HG02610 (cell line): Measurements from ENCODE around the gene DOCK9.
"Not testable (repeated sequence)": the region's sequence is repeated elsewhere in the genome, so short reads cannot be mapped to it uniquely, and the experiment has no call there.

Experiments used
- ATAC-seq: cut with Tn5 transposase; IDR thresholded peaks from one replicate; pipeline ENCODE4 v1.9.1; 2021; ENCODE audit warnings: mild to moderate bottlenecking, moderate library complexity; ENCODE audit not compliant: unreplicated experiment

Gene DOCK9

GRCh38 chr13:98921015-98921580 lies 56.8 kb downstream of the DOCK9 start:
- no peak for ATAC-seq

GRCh38 chr13:98919566-98919965 lies 58.3 kb downstream of the DOCK9 start:
- ATAC-seq: no peak

GRCh38 chr13:98918771-98919170 lies 59.1 kb downstream of the DOCK9 start:
- ATAC-seq: no peak

- ATAC-seq: no peak
Measured at GRCh38 chr13:98917116-98917515, 60.7 kb downstream of the DOCK9 start.

- ATAC-seq: no peak
Measured at GRCh38 chr13:98916403-98916802, 61.5 kb downstream of the DOCK9 start.

- no peak for ATAC-seq
Measured at GRCh38 chr13:98915981-98916380, 61.9 kb downstream of the DOCK9 start.

GRCh38 chr13:98915563-98915962 lies 62.3 kb downstream of the DOCK9 start:
- no peak for ATAC-seq

- no peak for ATAC-seq
Measured at GRCh38 chr13:98913741-98914140, 64.1 kb downstream of the DOCK9 start.

GRCh38 chr13:98912846-98913245 lies 65.0 kb downstream of the DOCK9 start:
- ATAC-seq: no peak

GRCh38 chr13:98910501-98910951 lies 67.3 kb downstream of the DOCK9 start:
- ATAC-seq: peak; percentile 69

GRCh38 chr13:98909016-98909415 lies 68.8 kb downstream of the DOCK9 start:
- ATAC-seq: no peak

GRCh38 chr13:98906746-98907502 lies 70.9 kb downstream of the DOCK9 start:
- ATAC-seq: no peak

GRCh38 chr13:98905199-98905598 lies 72.7 kb downstream of the DOCK9 start:
- ATAC-seq: no peak

- no peak for ATAC-seq
Measured at GRCh38 chr13:98900442-98900841, 77.4 kb downstream of the DOCK9 start.

GRCh38 chr13:98897706-98898105 lies 80.2 kb downstream of the DOCK9 start:
- no peak for ATAC-seq

- no peak for ATAC-seq
Measured at GRCh38 chr13:98896868-98897144, 81.1 kb downstream of the DOCK9 start.

GRCh38 chr13:98896083-98896867 lies 81.6 kb downstream of the DOCK9 start:
- ATAC-seq: no peak

GRCh38 chr13:98894814-98895213 lies 83.0 kb downstream of the DOCK9 start:
- not testable (repeated sequence) for ATAC-seq

- no peak for ATAC-seq
Measured at GRCh38 chr13:98893371-98893770, 84.5 kb downstream of the DOCK9 start.

GRCh38 chr13:98892821-98893220 lies 85.0 kb downstream of the DOCK9 start:
- peak; percentile 55 for ATAC-seq

GRCh38 chr13:98892077-98892476 lies 85.8 kb downstream of the DOCK9 start:
- ATAC-seq: no peak

- ATAC-seq: no peak
Measured at GRCh38 chr13:98890925-98891324, 86.9 kb downstream of the DOCK9 start.
